HuH-7.5 (cell line): Measurements from ENCODE around the gene ATF7IP.

ENCODE experiments used
- DNase-seq: peaks from one replicate; pipeline ENCODE4 v3.0.0; 2011; ENCODE audit warnings: low spot score

ATF7IP gene

DNA sequence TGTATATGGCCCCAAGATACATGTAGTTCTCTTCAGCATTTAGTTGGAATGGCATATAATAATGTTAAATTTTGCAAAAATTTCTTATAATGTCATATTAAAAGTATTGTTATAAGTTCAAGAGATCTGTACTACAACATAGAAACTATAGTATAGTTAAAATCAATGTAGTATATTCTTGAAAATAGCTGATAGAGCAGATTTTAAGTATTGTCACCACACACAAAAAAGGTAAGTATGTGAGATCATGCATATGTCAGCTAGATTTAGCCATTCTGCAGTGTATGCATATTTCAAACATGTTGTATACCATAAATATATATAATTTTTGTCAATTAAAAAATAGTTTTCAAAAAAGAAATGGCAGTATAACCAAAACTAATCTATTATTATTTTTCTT, 115.7 kb downstream of the ATF7IP start:
- no peak for DNase-seq

DNA sequence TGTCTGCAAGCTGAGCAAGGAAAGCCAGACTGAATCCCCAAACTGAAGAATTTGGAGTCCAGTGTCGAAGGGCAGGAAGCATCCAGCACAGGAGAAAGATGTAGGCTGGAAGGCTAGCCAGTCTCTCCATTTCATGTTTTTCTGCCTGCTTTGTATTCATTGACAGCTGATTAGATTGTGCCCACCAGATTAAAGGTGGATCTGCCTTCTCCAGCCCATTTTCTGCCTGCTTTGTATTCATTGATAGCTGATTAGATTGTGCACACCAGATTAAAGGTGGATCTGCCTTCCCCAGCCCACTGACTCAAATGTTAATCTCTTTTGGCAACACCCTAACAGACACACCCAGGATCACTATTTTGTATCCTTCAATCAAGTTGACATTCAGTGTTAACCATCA, 116.9 kb downstream of the ATF7IP start:
- no peak for DNase-seq

DNA sequence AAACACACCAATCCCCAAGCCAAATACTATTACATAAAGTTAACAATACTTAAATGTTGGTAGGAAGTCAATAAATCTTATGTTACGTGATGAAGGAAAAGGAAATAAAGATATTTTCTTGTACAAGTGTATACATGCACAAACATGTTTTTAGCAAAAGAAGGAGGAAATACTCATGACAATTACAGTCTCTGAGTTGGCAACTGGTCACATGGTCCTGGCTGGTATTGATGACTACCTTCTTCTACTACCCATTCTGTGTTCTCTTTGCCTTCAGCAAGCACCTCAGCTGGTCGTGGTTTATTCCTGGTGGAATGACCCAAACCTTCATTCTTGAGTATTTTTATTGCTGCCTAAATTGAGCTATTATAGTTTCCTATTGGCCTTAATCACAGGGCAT, 117.4 kb downstream of the ATF7IP start:
- DNase-seq: no peak

DNA sequence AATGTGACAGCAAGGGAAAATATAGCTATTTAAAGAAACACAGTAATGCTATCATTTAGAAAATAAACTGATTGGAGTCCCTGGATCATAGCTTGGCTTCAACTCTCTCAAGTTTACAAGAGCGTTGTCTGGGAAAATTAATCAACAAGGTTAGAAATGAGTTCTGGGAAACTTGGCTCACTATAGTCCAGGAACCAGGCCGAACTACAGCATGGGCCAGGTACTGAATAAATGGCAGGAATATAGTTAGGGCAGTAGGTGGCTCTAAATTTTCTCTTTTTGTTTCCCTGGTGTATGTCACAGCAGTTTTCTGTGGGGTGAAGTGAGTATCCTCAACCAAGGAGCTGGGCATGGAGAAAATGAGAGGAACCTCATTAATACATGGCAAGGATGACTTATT, 129.8 kb downstream of the ATF7IP start:
- no peak for DNase-seq

DNA sequence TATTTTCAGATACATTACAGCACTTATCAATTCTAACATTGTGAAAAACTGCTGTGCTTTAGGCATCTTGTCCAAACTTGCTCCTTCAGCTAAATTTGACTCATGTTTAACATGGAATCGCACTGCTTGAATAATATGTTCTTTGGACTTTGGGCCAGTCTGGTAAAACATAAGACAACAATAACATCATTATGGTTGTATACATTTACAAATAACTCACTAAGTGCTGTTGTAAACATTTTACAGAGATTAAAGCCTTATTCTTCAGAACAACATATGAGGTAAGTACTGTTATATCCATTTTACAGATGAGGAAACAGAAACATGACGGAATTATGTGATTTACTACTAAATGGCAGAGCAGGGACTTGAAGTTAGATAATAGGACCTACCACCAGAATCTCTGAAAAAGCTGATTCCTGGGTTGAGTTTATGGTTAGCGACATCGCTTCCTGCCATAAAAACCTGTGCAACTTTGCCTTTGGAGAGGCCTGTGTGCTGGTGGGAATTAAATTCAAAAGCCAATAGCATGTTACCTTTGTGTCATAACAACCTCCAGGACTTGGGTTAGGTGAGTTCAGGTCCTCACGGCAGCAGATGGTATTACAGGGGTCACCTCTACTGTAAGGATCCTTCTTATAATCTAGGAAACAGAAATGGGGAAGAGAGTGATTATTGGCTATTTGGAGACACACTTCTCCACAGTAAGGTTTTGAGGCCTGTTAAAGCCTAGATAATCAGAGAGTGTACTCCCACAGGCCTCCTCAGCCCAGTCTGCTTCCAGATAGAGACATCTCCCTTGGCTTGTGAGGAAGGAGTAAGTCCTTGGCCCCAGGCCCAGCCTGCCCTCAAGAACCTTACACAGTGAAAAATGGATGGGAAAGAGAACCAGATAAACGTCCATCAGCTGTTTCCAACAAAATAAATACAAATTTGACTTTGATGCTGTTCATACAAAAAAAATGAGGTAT, 140.4 kb downstream of the ATF7IP start:
- no peak for DNase-seq

DNA sequence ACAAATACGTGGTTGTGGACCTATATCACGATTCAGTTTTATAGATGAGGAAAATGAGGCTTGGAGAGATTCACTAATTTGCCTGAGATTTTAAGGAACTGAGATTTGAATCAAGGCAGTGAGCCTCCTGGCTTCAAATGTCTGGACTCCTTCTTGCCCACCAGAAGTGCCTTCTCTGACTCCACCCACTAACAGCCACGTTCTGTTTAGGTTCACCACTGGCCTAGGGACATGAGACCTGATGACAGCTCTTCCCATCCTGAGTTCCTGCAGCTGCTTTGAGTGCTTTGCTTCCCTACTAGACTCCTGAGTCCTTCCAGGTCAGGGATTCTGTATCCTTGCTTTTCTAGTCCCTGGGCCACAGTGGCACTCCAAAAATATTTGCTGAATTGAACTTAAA, 145.1 kb downstream of the ATF7IP start:
- DNase-seq: no peak

DNA sequence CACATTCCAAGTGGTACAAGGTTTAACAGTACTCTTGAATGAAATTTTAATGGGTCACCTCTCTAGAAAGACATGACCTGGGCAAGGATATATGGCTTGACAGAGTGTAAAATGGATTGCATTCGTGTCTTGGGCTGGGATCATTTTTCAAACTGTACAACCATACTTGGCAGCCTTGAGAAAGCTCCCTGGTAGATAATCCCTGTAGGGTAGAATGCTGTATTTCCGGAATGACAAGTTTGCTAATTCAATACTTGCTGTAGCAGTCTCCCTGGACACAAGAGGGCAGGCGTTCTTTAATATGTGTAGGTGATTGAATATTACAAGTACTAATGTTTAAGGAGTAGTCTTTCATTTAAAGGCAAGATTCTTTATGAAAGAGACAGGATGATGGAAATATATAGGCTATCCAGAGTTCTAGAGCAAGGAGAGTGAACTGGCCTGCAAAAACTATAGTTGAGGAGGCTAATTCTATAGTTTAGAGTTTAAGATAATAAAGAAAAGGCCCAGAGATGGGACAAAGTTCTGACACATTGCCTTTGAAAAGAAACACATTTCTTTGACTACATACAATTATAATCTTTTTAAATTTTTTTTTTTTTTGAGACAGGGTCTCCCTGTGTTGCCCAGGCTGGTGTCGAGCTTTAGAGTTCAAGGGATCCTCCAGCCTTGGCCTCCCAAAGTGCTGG, 148.8 kb downstream of the ATF7IP start:
- DNase-seq: no peak

DNA sequence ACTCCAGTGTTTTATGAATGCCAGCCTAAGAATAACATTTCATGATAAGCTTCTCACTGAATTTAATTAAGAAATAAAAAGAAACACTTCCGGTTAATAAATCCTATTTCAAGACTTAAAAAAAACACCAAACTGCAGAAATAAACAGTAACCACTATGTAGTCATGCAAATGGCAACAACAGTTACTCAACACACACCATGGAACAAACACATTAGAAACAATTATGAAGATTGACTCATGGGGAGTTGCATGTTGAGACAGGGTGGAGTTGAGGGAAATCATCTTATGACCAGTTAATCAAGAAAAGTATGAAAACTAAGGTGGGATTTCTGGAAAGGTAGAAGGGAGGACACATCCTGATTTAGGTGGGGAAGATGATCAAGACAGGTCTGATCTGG, 149.5 kb downstream of the ATF7IP start:
- DNase-seq: no peak

DNA sequence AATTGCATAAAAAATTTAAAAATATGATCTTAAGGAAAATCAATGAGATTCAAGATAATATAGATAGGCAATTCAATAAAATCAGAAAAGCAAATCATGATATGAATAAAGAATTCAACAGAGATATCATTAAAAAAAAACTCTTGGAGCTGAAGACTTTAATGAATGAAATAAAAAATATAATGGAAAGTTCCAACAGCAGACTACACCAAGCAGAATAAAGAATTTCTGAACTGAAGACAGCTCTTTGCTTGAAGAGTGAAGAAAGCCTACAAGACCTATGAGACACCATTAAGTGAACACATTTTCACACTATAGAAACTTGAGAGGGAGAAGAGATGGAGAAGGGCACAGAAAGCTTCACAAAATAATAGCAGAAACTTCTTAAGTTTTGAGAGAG, 156.3 kb downstream of the ATF7IP start:
- DNase-seq: no peak

DNA sequence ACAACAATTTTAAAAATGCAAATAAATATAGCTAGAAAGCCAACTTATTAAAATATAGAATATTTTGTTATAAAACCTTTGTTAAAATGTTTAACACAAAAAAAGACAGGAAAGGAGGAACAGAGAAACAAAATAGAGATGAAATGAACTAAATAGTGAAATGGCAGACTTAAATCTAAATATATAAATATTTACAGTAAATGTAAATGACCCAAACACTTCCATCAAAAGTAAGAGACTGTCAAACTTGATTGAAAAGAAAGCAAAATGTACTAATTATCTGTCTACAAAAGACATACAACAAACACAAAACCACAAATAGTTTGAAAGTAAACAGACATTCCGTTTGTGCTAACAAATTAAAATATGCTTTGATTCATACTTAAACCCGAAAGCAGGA, 160.5 kb downstream of the ATF7IP start:
- no peak for DNase-seq

DNA sequence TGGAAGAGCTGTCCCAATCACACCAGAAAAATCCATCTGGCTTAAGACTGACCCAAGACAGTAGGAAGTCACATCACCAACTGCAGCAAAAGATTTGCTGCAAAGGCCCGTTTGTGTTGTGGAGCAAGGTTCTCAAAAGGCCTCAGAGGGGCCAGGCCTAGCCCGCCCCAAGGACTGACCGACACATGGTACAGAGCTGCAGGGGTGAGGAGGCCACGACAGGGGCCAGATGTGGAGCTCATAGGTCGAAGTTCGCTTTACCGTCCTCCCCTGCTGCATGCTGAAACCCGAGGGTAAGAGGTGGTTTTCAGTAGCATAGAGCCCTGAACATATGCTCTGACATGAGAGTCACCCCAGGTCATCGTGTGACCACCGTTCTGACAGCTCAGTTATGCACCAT, 166.7 kb downstream of the ATF7IP start:
- DNase-seq: no peak

DNA sequence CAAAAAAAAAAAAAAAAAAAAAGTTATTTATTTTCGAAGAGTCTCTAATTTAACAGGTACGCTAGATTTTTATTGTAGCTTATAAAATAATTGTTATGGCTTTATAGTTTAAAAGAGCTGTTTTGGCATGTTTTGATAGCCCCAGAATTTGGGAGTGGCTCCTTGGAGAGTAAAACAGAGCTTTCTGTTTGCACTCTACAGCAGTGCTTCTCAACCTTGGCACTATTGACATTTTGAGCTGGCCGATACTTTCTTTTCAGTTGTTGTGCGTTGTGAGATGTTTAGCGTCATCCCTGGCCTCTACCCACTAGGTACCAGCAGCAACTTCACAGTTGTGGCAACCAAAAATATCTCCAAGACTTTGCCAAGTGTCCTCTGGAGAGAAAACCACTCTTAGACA, 171.6 kb downstream of the ATF7IP start:
- no peak for DNase-seq

DNA sequence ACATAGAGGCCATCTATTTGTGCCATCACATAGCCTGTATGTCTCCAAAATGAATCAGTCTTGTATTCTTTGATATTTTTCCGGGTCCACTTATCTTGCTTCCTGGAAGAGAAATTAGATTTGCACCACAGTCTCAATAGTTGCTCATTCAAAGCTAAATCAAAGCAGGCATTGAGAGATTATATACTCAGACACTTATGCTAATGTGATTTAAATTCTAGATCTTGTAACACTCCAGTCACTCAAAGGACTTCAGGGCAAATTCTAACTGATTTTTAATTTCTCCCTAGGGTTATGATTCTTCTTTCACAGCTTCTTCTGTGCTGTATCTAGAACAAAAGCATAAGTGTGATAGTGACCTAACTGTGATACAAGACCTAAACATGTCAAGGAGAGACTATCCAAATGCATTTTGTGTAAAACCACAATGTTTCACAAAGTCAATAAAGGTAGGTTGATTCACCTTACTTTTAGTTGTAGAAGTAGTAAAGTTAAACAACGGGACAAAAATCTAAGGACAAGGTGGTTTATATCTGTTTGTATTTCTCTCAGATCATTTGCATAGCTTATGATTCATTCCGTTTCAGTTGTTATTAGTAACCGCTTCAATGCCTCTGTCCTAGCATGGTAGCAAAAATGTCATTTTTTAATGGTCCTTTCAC, 175.4 kb downstream of the ATF7IP start:
- DNase-seq: no peak

DNA sequence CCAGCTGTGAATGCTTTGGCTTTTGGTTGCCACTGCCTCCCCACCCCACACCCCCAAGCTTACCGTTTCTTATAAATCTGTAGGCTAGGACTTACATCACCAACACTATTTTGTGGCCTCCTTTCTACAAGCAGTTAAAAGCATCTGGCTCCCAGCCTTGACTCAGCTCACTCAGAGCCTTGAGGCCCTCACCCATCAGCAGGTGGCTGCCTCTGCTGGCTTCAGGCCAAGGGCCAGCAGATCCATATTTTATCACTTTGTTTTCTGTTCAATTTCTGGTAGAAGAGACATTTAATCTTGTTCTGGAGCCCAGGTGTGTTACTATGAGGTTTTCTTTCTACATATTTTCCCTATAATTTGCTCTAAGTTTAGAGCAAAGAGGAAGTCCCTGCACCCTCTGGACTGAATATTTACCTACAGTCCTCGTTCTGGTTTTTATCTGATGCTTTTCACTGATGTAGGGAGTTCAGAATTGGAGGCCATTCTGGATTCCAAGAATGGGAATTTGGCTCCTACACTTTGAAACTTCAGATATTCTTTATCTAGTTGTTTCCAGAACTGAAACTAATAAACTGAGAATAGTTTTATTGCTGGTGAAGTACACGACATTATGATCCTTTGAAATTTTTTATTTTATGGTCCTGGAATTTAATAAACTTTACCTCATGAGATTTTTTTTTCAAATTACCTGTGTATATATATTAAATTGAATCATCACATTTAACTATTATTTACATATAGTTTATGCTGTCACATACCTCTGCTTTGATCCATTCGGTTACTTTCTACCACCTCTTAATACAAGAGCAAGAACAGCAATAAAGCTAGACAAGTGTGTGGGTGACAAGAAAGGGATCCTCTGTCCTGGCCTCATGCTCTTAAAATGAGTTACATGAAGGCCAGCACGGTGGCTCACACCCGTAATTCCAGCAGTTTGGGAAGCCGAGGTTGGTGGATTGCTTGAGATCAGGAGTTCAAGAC, 180.0 kb downstream of the ATF7IP start:
- DNase-seq: no peak

DNA sequence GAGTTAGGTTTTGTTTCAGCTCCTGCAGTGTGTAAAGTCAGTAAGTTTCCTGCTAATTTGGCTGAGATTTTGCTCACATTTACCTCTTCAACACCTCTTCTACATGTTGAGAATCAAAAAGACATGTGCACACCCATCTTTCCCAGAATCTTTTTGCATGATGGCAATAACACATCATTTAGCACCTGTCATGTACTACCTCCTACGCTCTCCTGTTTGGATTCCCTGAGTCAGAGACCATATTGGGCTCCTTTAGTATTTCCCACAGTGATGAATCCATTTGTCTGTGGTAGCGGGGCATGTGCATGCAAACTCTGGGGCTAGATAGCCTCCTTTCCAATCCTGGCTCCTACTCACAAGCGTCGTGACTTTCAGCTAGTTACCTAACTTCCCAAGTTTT, 182.1 kb downstream of the ATF7IP start:
- no peak for DNase-seq

DNA sequence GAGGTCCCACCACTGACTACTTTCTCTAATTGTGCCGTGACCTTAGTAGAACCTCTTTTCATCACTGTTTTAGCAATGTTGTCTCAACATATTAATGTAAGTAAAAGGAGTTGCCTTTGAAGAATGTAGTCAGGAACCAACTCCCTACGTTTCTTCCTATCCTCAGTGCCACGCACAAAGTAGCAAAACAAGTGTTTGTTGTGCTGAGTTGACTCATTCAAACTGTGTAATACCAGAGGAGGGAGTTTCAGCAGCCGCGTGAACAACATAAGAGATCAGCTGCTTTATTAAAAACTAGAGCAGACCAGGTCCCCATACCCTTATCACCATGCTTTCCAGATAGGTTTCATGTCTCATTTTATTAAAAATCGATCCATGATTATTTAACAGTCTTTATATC, 183.1 kb downstream of the ATF7IP start:
- no peak for DNase-seq
